Neural progenitor cell (in vitro differentiated cells): ENCODE measurements around the gene DEPDC7. TPM values are rescaled to one million over a fixed set of nuclear protein-coding genes. Genes with fewer than 3 reads are reported as not detected.

Source experiments
- DNase-seq: peaks from one replicate; pipeline ENCODE4 v3.0.0-alpha.2; 2016; ENCODE audit warnings: low spot score
- H2AFZ ChIP-seq: fragments of 200-600 bp; sonication (generic); replicated peaks from 2 replicates; pipeline ENCODE4 v1.6.1; 2016; ENCODE audit warnings: antibody characterized with exemption
- H3F3A ChIP-seq: fragments of 200-600 bp; sonication (generic); 2 replicates; pipeline ENCODE4 v1.6.1; 2016; ENCODE audit warnings: antibody characterized with exemption, low read depth
- H3K27ac ChIP-seq: fragments of 200-600 bp; sonication (generic); 2 replicates; pipeline ENCODE4 v1.5.1; 2016; ENCODE audit warnings: mild to moderate bottlenecking
- H3K27me3 ChIP-seq: fragments of 200-600 bp; sonication (generic); 2 replicates; pipeline ENCODE4 v1.6.1; 2016; ENCODE audit warnings: mild to moderate bottlenecking, moderate library complexity
- H3K36me3 ChIP-seq: fragments of 200-600 bp; sonication (generic); 2 replicates; pipeline ENCODE4 v1.5.1; 2016
- H3K4me1 ChIP-seq: fragments of 200-600 bp; sonication (generic); 2 replicates; pipeline ENCODE4 v1.6.1; 2016; ENCODE audit warnings: mixed run types
- H3K4me2 ChIP-seq: fragments of 200-600 bp; sonication (generic); 2 replicates; pipeline ENCODE4 v1.6.1; 2016
- H3K4me3 ChIP-seq: fragments of 200-600 bp; sonication (generic); 2 replicates; pipeline ENCODE4 v1.5.1; 2016
- H3K79me2 ChIP-seq: fragments of 200-600 bp; sonication (generic); 2 replicates; pipeline ENCODE4 v1.6.1; 2016; ENCODE audit warnings: low read depth
- H3K9ac ChIP-seq: fragments of 200-600 bp; sonication (generic); 2 replicates; pipeline ENCODE4 v1.6.1; 2016
- H3K9me3 ChIP-seq: fragments of 200-600 bp; sonication (generic); 2 replicates; pipeline ENCODE4 v1.5.1; 2016; ENCODE audit warnings: low read depth
- H4K20me1 ChIP-seq: fragments of 200-600 bp; sonication (generic); 2 replicates; pipeline ENCODE4 v1.6.1; 2016; ENCODE audit warnings: low read depth
- H3K27ac Mint-ChIP-seq: 3 replicates; pipeline ENCODE4 v1.8.0; 2021; ENCODE audit warnings: mixed read lengths
- H3K27me3 Mint-ChIP-seq: 2 replicates; pipeline ENCODE4 v1.8.0; 2022; ENCODE audit warnings: low read depth, mild to moderate bottlenecking, inconsistent platforms, moderate library complexity, mixed read lengths; ENCODE audit not compliant: insufficient read depth
- H3K36me3 Mint-ChIP-seq: 3 replicates; pipeline ENCODE4 v1.8.0; 2021; ENCODE audit warnings: mixed read lengths
- H3K4me1 Mint-ChIP-seq: 3 replicates; pipeline ENCODE4 v1.8.0; 2021; ENCODE audit warnings: mixed read lengths
- H3K4me3 Mint-ChIP-seq: 3 replicates; pipeline ENCODE4 v1.8.0; 2021; ENCODE audit warnings: mild to moderate bottlenecking, moderate library complexity, mixed read lengths
- H3K9me3 Mint-ChIP-seq: 3 replicates; pipeline ENCODE4 v1.8.0; 2020; ENCODE audit warnings: mixed read lengths
- EZH2 ChIP-seq: fragments of 200-600 bp; sonication (generic); IDR thresholded peaks from 2 replicates; pipeline ENCODE4 v1.6.1; 2017; ENCODE audit warnings: antibody characterized with exemption, mild to moderate bottlenecking, moderate library complexity
- EZH2phosphoT487 ChIP-seq: fragments of 200-600 bp; sonication (generic); IDR thresholded peaks from 2 replicates; pipeline ENCODE4 v1.6.1; 2017; ENCODE audit warnings: antibody characterized with exemption
- total RNA-seq: library from RNA; depleted of rRNA; stranded (reverse); fragments of >200 nt; gene quantifications from 2 replicates; pipeline ENCODE4 v1.2.3, GENCODE V29; 2015; ENCODE audit warnings: low replicate concordance
- TF ChIP-seq, protein P1 (sequence below): fragments of 200-600 bp; sonication (generic); IDR thresholded peaks from 2 replicates; pipeline ENCODE4 v1.5.1; 2017; ENCODE audit warnings: antibody characterized with exemption, mild to moderate bottlenecking

Gene DEPDC7
- total RNA-seq, 1 donor from 2014 or later = 0.39 TPM

DNA sequence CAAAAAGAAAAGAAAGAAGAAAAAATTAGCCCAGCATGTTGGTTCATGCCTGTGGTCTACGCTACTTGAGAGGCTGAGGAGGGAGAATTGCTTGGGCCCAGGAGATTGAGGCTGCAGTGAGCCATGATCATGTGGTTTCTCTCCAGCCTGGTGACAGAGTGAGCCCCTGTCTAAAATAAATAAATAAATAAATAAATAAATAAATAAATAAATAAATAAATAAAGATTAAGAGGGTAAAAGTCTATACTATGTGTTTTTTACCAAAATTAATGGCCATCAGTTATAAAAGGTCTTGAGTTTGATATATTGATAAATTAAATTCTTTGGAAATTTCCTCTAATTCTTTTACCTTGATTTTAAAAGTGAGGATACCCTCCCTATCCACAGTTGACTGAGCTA, 25.2 kb upstream of the DEPDC7 start:
- Mint-ChIP-seq H3K27me3 (peaks cover 3% of the 10 kb centered on the region), H3K4me3 (no peak overlapping the region), H3K9me3 (peaks cover 23% of the 10 kb centered on the region), H3K27ac (no peak overlapping the region), H3K4me1 (no peaks in the 10 kb centered on the region), H3K36me3 (no peaks in the 10 kb centered on the region)
- no peak overlapping the region for H3K4me3 ChIP-seq
- no peaks in the 10 kb centered on the region for H3K4me1 ChIP-seq
- no peaks in the 10 kb centered on the region for H3K36me3 ChIP-seq
- no peak overlapping the region for H3K27ac ChIP-seq
- no peaks in the 10 kb centered on the region for H3K79me2 ChIP-seq
- no peaks in the 10 kb centered on the region for H3K9me3 ChIP-seq
- no peak overlapping the region for H2AFZ ChIP-seq
- H4K20me1 ChIP-seq = no peaks in the 10 kb centered on the region
- H3K4me2 ChIP-seq = no peak overlapping the region
- no peak overlapping the region for H3K9ac ChIP-seq
- no peaks in the 10 kb centered on the region for H3K27me3 ChIP-seq
- DNase-seq = no peak
- H3F3A ChIP-seq = no peaks in the 10 kb centered on the region
- TF ChIP-seq, protein P1, sequence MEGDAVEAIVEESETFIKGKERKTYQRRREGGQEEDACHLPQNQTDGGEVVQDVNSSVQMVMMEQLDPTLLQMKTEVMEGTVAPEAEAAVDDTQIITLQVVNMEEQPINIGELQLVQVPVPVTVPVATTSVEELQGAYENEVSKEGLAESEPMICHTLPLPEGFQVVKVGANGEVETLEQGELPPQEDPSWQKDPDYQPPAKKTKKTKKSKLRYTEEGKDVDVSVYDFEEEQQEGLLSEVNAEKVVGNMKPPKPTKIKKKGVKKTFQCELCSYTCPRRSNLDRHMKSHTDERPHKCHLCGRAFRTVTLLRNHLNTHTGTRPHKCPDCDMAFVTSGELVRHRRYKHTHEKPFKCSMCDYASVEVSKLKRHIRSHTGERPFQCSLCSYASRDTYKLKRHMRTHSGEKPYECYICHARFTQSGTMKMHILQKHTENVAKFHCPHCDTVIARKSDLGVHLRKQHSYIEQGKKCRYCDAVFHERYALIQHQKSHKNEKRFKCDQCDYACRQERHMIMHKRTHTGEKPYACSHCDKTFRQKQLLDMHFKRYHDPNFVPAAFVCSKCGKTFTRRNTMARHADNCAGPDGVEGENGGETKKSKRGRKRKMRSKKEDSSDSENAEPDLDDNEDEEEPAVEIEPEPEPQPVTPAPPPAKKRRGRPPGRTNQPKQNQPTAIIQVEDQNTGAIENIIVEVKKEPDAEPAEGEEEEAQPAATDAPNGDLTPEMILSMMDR = no peak
- TF ChIP-seq EZH2phosphoT487 = no peak
- no peak for TF ChIP-seq EZH2

DNA sequence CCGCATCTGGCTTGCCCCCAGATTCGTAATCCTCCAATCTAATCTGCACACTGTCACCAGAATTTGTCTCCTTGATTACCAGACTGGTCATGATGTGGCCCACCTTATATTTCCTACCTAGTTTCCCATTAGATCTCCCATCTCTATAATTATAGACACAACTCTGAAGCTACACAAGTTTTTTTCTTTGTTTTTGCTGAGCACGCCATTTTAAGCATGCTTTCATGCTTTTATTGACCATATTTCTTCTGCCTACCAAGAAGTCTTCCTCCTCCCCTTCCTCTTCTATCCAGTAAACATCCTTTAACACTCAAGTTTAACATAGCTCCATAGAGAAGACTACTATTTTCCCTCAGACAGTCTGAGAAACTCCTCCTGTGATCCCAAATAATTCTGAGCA, 24.3 kb upstream of the DEPDC7 start:
- Histone ChIP-seq H3K4me2 (no peak overlapping the region), H3K4me3 (no peak overlapping the region), H3K27ac (no peak overlapping the region), H3K9ac (no peak overlapping the region), H3K79me2 (no peaks in the 10 kb centered on the region), H3K27me3 (no peaks in the 10 kb centered on the region), H3K4me1 (no peaks in the 10 kb centered on the region), H3K9me3 (no peaks in the 10 kb centered on the region), H2AFZ (no peak overlapping the region), H3F3A (no peaks in the 10 kb centered on the region), H3K36me3 (no peaks in the 10 kb centered on the region), H4K20me1 (no peaks in the 10 kb centered on the region)
- Mint-ChIP-seq H3K9me3 (peaks cover 23% of the 10 kb centered on the region), H3K27ac (no peak overlapping the region), H3K36me3 (no peaks in the 10 kb centered on the region), H3K27me3 (peaks cover 3% of the 10 kb centered on the region), H3K4me3 (no peak overlapping the region), H3K4me1 (no peaks in the 10 kb centered on the region)
- TF ChIP-seq EZH2phosphoT487 (no peak), EZH2 (no peak)
- TF ChIP-seq, protein P1 = no peak
- no peak for DNase-seq

DNA sequence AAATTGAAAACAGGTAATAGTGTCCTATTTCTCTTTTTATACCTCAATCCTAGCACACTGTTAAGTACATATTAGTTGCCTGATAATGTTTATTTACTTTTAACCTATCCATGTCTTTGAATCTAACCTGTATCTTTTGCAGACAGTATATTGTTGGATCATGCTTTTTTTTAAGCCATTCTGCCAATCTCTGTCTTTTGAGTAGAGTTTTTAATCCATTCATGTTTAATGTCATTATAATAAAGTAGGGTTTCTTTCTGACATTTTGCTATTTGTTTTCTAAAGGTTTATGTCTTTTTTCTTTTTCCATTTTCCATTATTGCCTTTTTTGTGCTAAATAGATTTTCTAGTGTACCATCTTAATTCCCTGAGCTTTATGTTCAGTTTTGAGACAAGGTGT, 23.8 kb upstream of the DEPDC7 start:
- DNase-seq = no peak
- Histone ChIP-seq H3K79me2 (no peaks in the 10 kb centered on the region), H3K9ac (no peak overlapping the region), H3K27me3 (no peaks in the 10 kb centered on the region), H3K27ac (no peak overlapping the region), H3K4me2 (no peak overlapping the region), H3K9me3 (no peaks in the 10 kb centered on the region), H3F3A (no peaks in the 10 kb centered on the region), H2AFZ (no peak overlapping the region), H4K20me1 (no peaks in the 10 kb centered on the region), H3K4me1 (no peaks in the 10 kb centered on the region), H3K4me3 (no peak overlapping the region), H3K36me3 (no peaks in the 10 kb centered on the region)
- H3K4me3 Mint-ChIP-seq = no peak overlapping the region
- no peak overlapping the region for H3K27ac Mint-ChIP-seq
- H3K9me3 Mint-ChIP-seq = peaks cover 23% of the 10 kb centered on the region
- H3K27me3 Mint-ChIP-seq = peaks cover 3% of the 10 kb centered on the region
- H3K4me1 Mint-ChIP-seq = no peaks in the 10 kb centered on the region
- TF ChIP-seq EZH2phosphoT487 (no peak), EZH2 (no peak)
- TF ChIP-seq, protein P1 = no peak
- no peaks in the 10 kb centered on the region for H3K36me3 Mint-ChIP-seq

DNA sequence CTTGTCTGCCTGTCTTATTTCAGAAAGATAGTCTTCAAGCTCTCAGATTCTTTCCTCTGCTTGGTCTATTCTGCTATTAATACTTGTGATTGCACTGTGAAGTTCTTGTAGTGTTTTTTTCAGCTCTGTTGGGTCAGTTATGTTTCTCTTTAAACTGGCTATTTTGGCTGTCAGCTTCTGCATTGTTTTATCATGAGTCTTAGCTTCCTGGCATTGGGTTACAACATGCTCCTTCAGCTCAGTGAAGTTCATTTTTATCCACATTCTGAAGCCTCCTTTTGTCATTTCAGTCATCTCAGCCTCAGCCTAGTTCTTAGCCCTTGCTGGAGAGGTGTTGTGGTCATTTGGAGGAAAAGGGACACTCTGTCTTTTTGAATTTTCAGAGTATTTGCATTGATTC, 15.5 kb upstream of the DEPDC7 start:
- Histone ChIP-seq H3K4me2 (no peak overlapping the region), H4K20me1 (no peaks in the 10 kb centered on the region), H2AFZ (no peak overlapping the region), H3K27me3 (no peaks in the 10 kb centered on the region), H3K4me3 (no peak overlapping the region), H3F3A (no peaks in the 10 kb centered on the region), H3K27ac (no peak overlapping the region), H3K9ac (no peak overlapping the region), H3K36me3 (no peaks in the 10 kb centered on the region), H3K79me2 (no peaks in the 10 kb centered on the region), H3K4me1 (no peaks in the 10 kb centered on the region), H3K9me3 (no peaks in the 10 kb centered on the region)
- Mint-ChIP-seq H3K36me3 (no peaks in the 10 kb centered on the region), H3K9me3 (peaks cover 21% of the 10 kb centered on the region), H3K27ac (no peak overlapping the region), H3K27me3 (no peaks in the 10 kb centered on the region), H3K4me3 (no peak overlapping the region), H3K4me1 (no peaks in the 10 kb centered on the region)
- no peak for DNase-seq
- TF ChIP-seq EZH2phosphoT487 (no peak), EZH2 (no peak)
- TF ChIP-seq, protein P1 = no peak
